Body of pancreas (tissue), 4 donors: ENCODE data around the gene RECQL5. TPM values are rescaled to one million over a fixed set of nuclear protein-coding genes. Genes with fewer than 3 reads are reported as not detected.

Source experiments
- ATAC-seq: fragments of 150-250 bp; one replicate; pipeline ENCODE4 v1.9.1; 2016
- DNase-seq, 4 donors: peaks; one replicate each; pipeline ENCODE4 v3.0.0-alpha.2; 2019
- H3K27ac ChIP-seq, 4 donors: fragments of 200-600 bp; sonication (generic); 1 replicate in 3 of 4; 2 replicates in 1 of 4; pipeline versions ENCODE4 v1.5.1 to v1.6.1; 2016 to 2019; ENCODE audit warnings: mild to moderate bottlenecking in 1 of 4, mixed read lengths in 1 of 4, moderate library complexity in 1 of 4
- H3K27me3 ChIP-seq, 2 donors: fragments of 200-600 bp; sonication (generic); one replicate each; pipeline ENCODE4 v1.6.0; 2016; ENCODE audit warnings: mild to moderate bottlenecking in 1 of 2
- H3K36me3 ChIP-seq, 2 donors: fragments of 200-600 bp; sonication (generic); replicated peaks in 1 of 2; 2 replicates each; pipeline ENCODE4 v1.5.1; 2016; ENCODE audit warnings: low read depth in 2 of 2; ENCODE audit not compliant: insufficient read depth in 1 of 2
- H3K4me1 ChIP-seq: fragments of 200-600 bp; sonication (generic); one replicate; pipeline ENCODE4 v1.6.0; 2016
- H3K4me3 ChIP-seq, 2 donors: fragments of 200-600 bp; sonication (generic); 1 replicate in 1 of 2; 2 replicates in 1 of 2; pipeline ENCODE4 v1.5.1; 2016 to 2019
- H3K9me3 ChIP-seq, 3 donors: fragments of 200-600 bp; sonication (generic); 1 replicate in 2 of 3; 2 replicates in 1 of 3; pipeline ENCODE4 v1.5.1; 2016
- POLR2A ChIP-seq, 3 donors: fragments of 450-650 bp; IDR thresholded peaks; one replicate each; pipeline ENCODE4 v1.6.1; 2016; ENCODE audit warnings: antibody characterized with exemption in 3 of 3, mild to moderate bottlenecking in 2 of 3
- WGBS, 2 donors: methylation state at CpG; one replicate each; pipeline ENCODE4 v1.1.5; 2017; 5-methylcytosine and 5-hydroxymethylcytosine counted together
- intact Hi-C: fragments of 100-400 bp; cut with DNase I; formaldehyde crosslinking; loops from one replicate; pipeline ENCODE4 v1.15.1; 2023
- total RNA-seq, 2 donors: library from RNA; depleted of rRNA; stranded (reverse); fragments of >200 nt; gene quantifications; one replicate each; pipeline ENCODE4 v1.1.0, GENCODE V29; 2016
- TF ChIP-seq, protein P1 (sequence below), 7 experiments: fragments of 450-650 bp in 4 of 7; fragments of 200-600 bp in 3 of 7; sonication (generic) in 3 of 7; IDR thresholded peaks; one replicate each; pipeline ENCODE4 v1.5.1; 2016 to 2019; ENCODE audit warnings: antibody characterized with exemption in 7 of 7

RECQL5 gene
- total RNA-seq, 2 donors from 2014 or later = 8.6 to 38.6 TPM

DNA sequence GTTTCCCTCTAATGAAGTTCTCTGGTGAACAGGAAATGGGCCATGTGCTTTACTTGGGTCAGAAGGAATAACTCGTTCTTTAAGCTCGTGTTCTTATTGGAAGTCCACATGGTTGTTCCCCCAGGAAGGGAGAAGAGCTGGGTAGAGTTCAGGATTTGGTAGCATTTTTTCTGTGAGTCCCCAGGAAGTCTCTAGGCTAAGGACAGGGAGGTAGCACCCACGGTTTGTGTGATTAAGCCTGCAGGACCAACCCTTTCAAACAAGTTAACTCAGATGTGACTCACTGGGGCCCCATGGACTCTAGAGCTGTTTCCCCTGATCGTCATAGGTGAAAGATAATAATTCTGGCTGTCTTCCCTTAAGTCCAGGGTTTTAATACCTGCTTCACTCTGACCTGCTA is 16.6 kb upstream of the RECQL5 start:
- peaks cover 0 to 1% of the 10 kb centered on the region in 2 donors for H3K36me3 ChIP-seq
- TF ChIP-seq, protein P1, sequence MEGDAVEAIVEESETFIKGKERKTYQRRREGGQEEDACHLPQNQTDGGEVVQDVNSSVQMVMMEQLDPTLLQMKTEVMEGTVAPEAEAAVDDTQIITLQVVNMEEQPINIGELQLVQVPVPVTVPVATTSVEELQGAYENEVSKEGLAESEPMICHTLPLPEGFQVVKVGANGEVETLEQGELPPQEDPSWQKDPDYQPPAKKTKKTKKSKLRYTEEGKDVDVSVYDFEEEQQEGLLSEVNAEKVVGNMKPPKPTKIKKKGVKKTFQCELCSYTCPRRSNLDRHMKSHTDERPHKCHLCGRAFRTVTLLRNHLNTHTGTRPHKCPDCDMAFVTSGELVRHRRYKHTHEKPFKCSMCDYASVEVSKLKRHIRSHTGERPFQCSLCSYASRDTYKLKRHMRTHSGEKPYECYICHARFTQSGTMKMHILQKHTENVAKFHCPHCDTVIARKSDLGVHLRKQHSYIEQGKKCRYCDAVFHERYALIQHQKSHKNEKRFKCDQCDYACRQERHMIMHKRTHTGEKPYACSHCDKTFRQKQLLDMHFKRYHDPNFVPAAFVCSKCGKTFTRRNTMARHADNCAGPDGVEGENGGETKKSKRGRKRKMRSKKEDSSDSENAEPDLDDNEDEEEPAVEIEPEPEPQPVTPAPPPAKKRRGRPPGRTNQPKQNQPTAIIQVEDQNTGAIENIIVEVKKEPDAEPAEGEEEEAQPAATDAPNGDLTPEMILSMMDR (IDR thresholded peaks at IDR 0.05) = no peak
- no peak for TF ChIP-seq POLR2A (IDR thresholded peaks at IDR 0.05)
- peak overlapping the region in 1 of 4 donors; percentile 40 for H3K27ac ChIP-seq
- whole genome bisulfite sequencing, 2 donors = 55 to 62% methylated on average over 4 of the region's 4 CpGs
- no peak overlapping the region for H3K4me3 ChIP-seq
- no peaks in the 10 kb centered on the region for H3K27me3 ChIP-seq
- ATAC-seq = no peak
- intact Hi-C loops = no loop called here
- H3K4me1 ChIP-seq = peaks cover 31% of the 10 kb centered on the region
- no peaks in the 10 kb centered on the region for H3K9me3 ChIP-seq
- no peak for DNase-seq

DNA sequence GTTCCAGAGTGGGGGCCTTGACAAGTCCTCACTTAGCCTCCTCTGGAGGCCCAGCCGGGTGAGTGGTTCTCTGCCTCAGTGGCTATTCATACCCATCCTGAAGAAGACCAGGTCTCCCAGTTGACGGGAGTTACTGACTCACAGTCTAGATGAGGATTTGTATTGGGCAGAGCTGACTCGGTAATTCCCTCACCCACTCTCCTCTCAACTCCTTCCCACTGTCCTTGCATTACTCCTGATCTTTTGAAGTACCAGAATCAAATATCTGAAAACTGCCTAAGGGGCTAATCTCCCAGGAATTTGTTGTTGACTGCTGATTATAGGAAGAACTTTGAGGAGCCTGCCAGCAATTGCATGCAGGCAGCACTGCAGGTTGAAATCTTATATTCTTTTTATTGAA is 14.3 kb upstream of the RECQL5 start:
- ATAC-seq (no peak), DNase-seq (no peak)
- Histone ChIP-seq H3K27me3 (no peaks in the 10 kb centered on the region), H3K4me3 (no peak overlapping the region), H3K36me3 (peaks cover 0 to 3% of the 10 kb centered on the region in 2 donors), H3K27ac (no peak overlapping the region), H3K9me3 (no peaks in the 10 kb centered on the region), H3K4me1 (peaks cover 23% of the 10 kb centered on the region)
- TF ChIP-seq, protein P1 (IDR thresholded peaks at IDR 0.05) = no peak
- TF ChIP-seq POLR2A (IDR thresholded peaks at IDR 0.05) = no peak
- intact Hi-C loops = no loop called here
- WGBS, 2 donors = 87 to 97% methylated on average over 3 of the region's 3 CpGs

DNA sequence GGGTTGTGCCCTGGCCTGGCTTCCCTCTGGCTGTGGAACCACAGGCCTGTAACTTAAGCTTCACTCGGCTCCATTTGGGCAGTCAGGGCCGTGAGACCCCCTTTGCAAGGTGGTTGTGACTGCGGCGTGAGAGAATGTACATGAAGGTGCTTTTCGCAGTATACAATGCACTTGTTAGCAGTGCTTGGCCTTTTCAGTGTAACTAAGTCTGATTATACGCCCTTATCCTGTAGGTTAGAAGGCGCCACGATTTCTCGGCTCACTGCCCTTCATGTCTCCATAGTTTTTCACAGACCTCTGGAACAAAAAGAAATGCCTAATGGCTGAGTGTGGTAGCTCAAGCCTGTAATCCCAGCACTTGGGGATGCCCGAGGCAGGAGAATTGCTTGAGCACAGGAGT is 13.5 kb upstream of the RECQL5 start:
- peaks cover 21% of the 10 kb centered on the region for H3K4me1 ChIP-seq

DNA sequence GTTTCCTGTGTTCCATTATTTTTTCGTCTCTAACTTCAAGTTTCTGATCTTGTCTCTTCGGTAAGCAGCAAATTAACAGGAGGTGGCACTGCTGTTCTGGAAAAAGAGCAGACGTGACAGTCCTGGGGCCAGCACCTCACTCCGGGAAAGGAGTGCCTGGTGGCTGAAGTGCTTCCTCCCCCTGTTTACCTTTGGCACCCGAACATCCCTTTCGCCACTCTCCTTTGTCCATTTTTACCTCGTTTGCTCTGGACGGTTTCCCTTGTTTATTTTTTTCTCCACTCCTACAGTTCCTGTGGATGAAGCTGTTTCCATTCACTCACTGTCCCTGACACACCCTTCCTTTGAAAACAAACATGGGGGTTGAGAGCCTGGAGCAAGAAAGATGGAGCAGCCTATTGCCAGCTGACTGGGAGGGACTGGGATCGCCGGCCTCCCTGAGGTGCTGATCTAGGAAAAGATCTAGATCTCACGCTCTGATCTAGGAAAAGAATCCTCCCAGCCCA is 12.8 kb upstream of the RECQL5 start:
- peak in 2 of 4 donors; percentile 31 to 39 for DNase-seq
- WGBS, 2 donors = 53 to 60% methylated on average over 11 of the region's 11 CpGs
- Histone ChIP-seq H3K27me3 (no peaks in the 10 kb centered on the region), H3K27ac (no peak overlapping the region), H3K36me3 (peaks cover 0 to 6% of the 10 kb centered on the region in 2 donors), H3K4me1 (peaks cover 19% of the 10 kb centered on the region), H3K9me3 (no peaks in the 10 kb centered on the region), H3K4me3 (no peak overlapping the region)
- intact Hi-C loops = no loop called here
- TF ChIP-seq, protein P1 (IDR thresholded peaks at IDR 0.05) = peak in 4 of 7 experiments; percentile 20 to 45 (median 25)
- no peak for TF ChIP-seq POLR2A (IDR thresholded peaks at IDR 0.05)
- peak; percentile 67 for ATAC-seq

More for the DNA sequence above, 13.5 kb upstream of the RECQL5 start:
- DNase-seq (no peak), ATAC-seq (no peak)
- no peaks in the 10 kb centered on the region for H3K27me3 ChIP-seq
- intact Hi-C loops = no loop called here
- H3K9me3 ChIP-seq = no peaks in the 10 kb centered on the region
- TF ChIP-seq, protein P1 (IDR thresholded peaks at IDR 0.05) = no peak
- TF ChIP-seq POLR2A (IDR thresholded peaks at IDR 0.05) = no peak
- WGBS, 2 donors = 89 to 92% methylated on average over 10 of the region's 10 CpGs
- no peak overlapping the region for H3K4me3 ChIP-seq
- no peak overlapping the region for H3K27ac ChIP-seq
- H3K36me3 ChIP-seq = peaks cover 0 to 6% of the 10 kb centered on the region in 2 donors

DNA sequence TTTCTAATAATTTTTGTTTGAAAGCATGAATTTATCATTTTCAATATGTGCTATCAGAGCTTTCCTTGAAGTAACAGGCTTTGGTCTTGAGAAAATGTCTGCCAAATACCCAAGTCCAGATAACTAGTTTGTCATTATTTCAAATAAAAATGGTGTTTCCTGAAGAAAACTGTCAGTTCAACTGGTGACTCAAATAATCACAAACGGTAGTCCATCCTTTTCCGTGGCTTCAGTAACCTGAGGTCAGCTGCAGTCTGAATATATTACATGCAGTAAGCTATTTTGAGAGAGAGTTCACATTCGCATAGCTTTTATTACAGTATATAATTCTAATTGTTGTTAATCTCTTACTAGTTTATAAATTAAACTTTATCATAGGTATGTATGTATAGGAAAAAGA is 9.5 kb upstream of the RECQL5 start:
- ATAC-seq = no peak

More for the DNA sequence above, 9.5 kb upstream of the RECQL5 start:
- intact Hi-C loops = no loop called here
- Histone ChIP-seq H3K27ac (no peak overlapping the region), H3K27me3 (no peaks in the 10 kb centered on the region), H3K4me1 (peaks cover 7% of the 10 kb centered on the region), H3K4me3 (no peak overlapping the region), H3K9me3 (no peaks in the 10 kb centered on the region), H3K36me3 (peaks cover 9 to 15% of the 10 kb centered on the region in 2 donors)
- WGBS, 2 donors = 74 to 79% methylated on average over 3 of the region's 3 CpGs
- no peak for DNase-seq
- TF ChIP-seq POLR2A (IDR thresholded peaks at IDR 0.05) = no peak
- TF ChIP-seq, protein P1 (IDR thresholded peaks at IDR 0.05) = no peak
